ENCODE measurements around the gene LRMDA. TPM values are rescaled to one million over a fixed set of nuclear protein-coding genes. Genes with fewer than 3 reads are reported as not detected.

The LRMDA gene
- total RNA-seq, 1 experiment from 2014 or later = not detected

- no peak for DNase-seq (ENCODE audit: low spot score)
- Histone ChIP-seq H3K4me1 (ENCODE audit: insufficient read depth, low read length, poor library complexity, severe bottlenecking) (no peaks in the 10 kb centered on the region), H3K4me3 (ENCODE audit: low read depth, low read length, poor library complexity, severe bottlenecking) (no peak overlapping the region), H3K9me3 (ENCODE audit: low read depth, low read length, poor library complexity, severe bottlenecking) (no peaks in the 10 kb centered on the region), H3K27me3 (replicated peaks; ENCODE audit: insufficient read depth, low read depth, low read length, poor library complexity) (no peaks in the 10 kb centered on the region), H3K36me3 (ENCODE audit: insufficient read depth, low read length, poor library complexity, severe bottlenecking) (no peaks in the 10 kb centered on the region), H3K27ac (ENCODE audit: low read depth, low read length, poor library complexity, severe bottlenecking) (no peak overlapping the region)
- POLR2A ChIA-PET (ENCODE audit: low non-redundant PET) = no interaction called here
- BruUV-seq (replicated peaks) = no TSS peak
- intact Hi-C loops (cut with micrococcal nuclease; ENCODE audit: unreplicated experiment) = no loop called here
- CTCF ChIA-PET = no interaction called here
- TF ChIP-seq EZH2 (IDR thresholded peaks at IDR 0.05; ENCODE audit: borderline replicate concordance, low read depth, low read length, poor library complexity, severe bottlenecking) (no peak), CTCF (conservative IDR thresholded peaks at IDR 0.05; ENCODE audit: low read depth, low read length) (no peak)
Measured at GRCh38 chr10:76550806-76551205, 1119.4 kb downstream of the LRMDA start.

- Histone ChIP-seq H3K9me3 (ENCODE audit: low read depth, low read length, poor library complexity, severe bottlenecking) (no peaks in the 10 kb centered on the region), H3K4me3 (ENCODE audit: low read depth, low read length, poor library complexity, severe bottlenecking) (no peak overlapping the region), H3K27ac (ENCODE audit: low read depth, low read length, poor library complexity, severe bottlenecking) (no peak overlapping the region), H3K36me3 (ENCODE audit: insufficient read depth, low read length, poor library complexity, severe bottlenecking) (no peaks in the 10 kb centered on the region), H3K27me3 (replicated peaks; ENCODE audit: insufficient read depth, low read depth, low read length, poor library complexity) (no peaks in the 10 kb centered on the region), H3K4me1 (ENCODE audit: insufficient read depth, low read length, poor library complexity, severe bottlenecking) (no peaks in the 10 kb centered on the region)
- no TSS peak for BruUV-seq (replicated peaks)
- DNase-seq (ENCODE audit: low spot score) = no peak
- intact Hi-C loops (cut with micrococcal nuclease; ENCODE audit: unreplicated experiment) = no loop called here
- ChIA-PET POLR2A (ENCODE audit: low non-redundant PET) (no interaction called here), CTCF (no interaction called here)
- no peak for TF ChIP-seq EZH2 (IDR thresholded peaks at IDR 0.05; ENCODE audit: borderline replicate concordance, low read depth, low read length, poor library complexity, severe bottlenecking)
- no peak for TF ChIP-seq CTCF (conservative IDR thresholded peaks at IDR 0.05; ENCODE audit: low read depth, low read length)
Measured at GRCh38 chr10:76552091-76552873, 1120.9 kb downstream of the LRMDA start.

- TF ChIP-seq CTCF (conservative IDR thresholded peaks at IDR 0.05; ENCODE audit: low read depth, low read length) (no peak), EZH2 (IDR thresholded peaks at IDR 0.05; ENCODE audit: borderline replicate concordance, low read depth, low read length, poor library complexity, severe bottlenecking) (no peak)
- H3K27ac ChIP-seq (ENCODE audit: low read depth, low read length, poor library complexity, severe bottlenecking) = no peak overlapping the region
- no peaks in the 10 kb centered on the region for H3K27me3 ChIP-seq (replicated peaks; ENCODE audit: insufficient read depth, low read depth, low read length, poor library complexity)
- CTCF ChIA-PET = no interaction called here
- no peaks in the 10 kb centered on the region for H3K36me3 ChIP-seq (ENCODE audit: insufficient read depth, low read length, poor library complexity, severe bottlenecking)
- H3K4me1 ChIP-seq (ENCODE audit: insufficient read depth, low read length, poor library complexity, severe bottlenecking) = no peaks in the 10 kb centered on the region
- H3K4me3 ChIP-seq (ENCODE audit: low read depth, low read length, poor library complexity, severe bottlenecking) = no peak overlapping the region
- no TSS peak for BruUV-seq (replicated peaks)
- intact Hi-C loops (cut with micrococcal nuclease; ENCODE audit: unreplicated experiment) = no loop called here
- DNase-seq (ENCODE audit: low spot score) = no peak
- POLR2A ChIA-PET (ENCODE audit: low non-redundant PET) = no interaction called here
- H3K9me3 ChIP-seq (ENCODE audit: low read depth, low read length, poor library complexity, severe bottlenecking) = no peaks in the 10 kb centered on the region
Measured at GRCh38 chr10:76553263-76554032, 1122.0 kb downstream of the LRMDA start.
